HG02938 (cell line): ENCODE data around the gene CFAP210.

Experiments used
- ATAC-seq: cut with Tn5 transposase; IDR thresholded peaks from one replicate; pipeline ENCODE4 v1.9.1; 2021; ENCODE audit warnings: mild to moderate bottlenecking, moderate library complexity; ENCODE audit not compliant: unreplicated experiment

Gene CFAP210, protein sequence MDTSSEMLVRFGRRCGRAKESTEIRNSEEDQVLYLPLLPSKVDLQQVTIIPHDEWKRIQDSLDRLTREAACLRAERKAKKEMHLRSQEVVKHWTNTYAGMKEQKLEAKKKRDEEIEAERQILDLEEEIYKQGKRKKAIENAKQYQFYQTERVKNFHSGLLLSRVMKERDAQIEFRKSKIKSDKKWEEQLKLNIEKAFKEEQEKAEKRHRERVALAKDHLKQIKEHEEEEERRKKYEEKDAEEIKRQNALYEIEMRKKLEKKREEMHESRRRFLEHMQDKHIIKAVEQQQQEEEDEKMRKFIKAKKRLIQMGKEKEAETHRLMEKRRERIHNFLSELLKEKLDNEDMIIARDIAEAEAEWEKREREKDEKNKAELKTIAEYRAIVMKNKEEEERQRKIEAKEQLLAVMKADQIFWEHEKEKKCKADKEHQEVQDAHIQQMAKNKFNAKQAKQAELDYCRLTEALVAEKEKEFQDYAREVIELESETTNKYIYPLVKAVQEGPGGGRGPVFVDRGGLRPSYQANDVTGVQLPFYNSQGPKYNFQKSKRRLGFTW

DNA sequence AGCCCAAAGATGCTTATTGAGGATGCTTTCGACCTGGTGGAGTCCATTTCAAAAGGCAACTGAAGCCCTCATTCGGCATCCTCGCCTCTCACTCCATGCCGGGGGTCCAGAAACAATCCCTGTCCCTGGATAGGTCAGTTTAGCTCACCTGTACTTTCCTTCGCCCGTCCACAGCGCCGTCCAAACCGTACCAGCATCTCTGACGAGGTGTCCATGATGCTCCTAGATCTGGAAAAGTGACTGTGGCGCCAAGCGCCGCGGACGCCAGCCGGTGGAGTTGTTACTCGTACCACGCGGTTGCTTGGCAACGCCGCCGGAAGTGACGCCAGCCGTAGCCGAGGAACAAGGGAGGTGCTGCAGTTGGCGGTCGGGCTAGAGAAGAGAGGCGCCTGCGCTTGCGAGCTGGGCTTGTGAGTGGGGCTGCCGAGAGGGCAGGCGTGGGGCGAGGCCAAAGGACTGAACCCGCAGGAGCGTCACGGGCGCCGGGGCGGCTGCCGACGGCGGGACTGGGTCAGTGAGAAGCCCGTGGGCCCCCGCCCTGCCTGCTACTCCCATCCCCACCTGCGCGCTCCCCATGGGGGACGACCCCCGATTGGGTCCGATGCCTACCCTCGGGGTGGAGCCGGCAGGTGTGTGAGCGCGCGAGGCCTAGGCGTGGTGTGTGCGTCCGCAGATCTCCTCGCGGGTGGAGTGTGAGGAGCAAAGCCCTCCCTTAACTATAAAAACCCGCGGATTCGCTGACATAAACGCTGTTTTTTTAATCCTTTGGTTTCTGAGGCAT lies at the start of gene CFAP210, which contains the start of gene PHOSPHO2:
Gene CFAP210 (minus strand): TSS at position 293 of the 781 bp plus-strand sequence. CDS start 78 bp downstream, at position 215.
Gene PHOSPHO2 (plus strand): TSS at position 357 of the 781 bp plus-strand sequence. CDS start 6,503 bp downstream, outside the sequence.
- peak; percentile 93 for ATAC-seq

DNA sequence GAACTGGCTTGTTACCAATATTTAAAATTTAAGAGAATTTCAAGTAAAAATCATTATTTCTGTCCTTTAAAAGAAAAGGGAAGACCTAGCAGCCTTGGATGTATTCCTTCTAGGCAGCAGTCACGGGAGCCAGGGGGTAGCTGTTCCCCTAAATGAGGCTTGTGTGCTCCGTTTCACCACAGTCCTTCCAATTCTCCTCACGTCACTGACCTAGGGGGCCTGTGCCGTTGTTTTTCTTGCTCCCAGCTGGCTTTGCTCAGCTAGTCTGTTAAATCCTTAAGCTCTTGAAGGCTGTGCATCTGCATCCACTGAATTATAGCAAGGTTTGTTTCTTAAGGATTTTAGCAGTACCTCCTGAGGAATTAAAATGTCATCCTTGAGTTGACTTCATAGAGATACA lies 49.3 kb upstream of the CFAP210 start:
- no peak for ATAC-seq

DNA sequence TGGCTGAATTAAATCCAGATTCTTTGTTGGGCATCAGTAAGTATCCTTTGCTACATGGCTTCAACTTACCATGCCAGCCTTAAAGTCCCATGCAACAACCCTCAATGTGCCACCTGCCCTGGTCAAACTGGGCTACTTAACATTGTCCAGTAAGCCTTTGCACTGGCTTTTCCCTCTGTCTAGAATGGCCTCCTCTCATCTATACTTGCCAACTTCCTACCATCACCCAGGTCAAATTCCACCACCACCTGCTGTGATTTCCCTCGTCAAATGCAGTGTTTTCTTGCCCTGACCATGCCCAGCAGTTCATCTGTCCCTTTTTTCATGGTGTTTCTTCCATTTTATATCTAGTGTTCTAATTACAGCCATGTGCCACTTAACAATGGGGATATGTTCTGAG lies 45.1 kb upstream of the CFAP210 start:
- no peak for ATAC-seq

DNA sequence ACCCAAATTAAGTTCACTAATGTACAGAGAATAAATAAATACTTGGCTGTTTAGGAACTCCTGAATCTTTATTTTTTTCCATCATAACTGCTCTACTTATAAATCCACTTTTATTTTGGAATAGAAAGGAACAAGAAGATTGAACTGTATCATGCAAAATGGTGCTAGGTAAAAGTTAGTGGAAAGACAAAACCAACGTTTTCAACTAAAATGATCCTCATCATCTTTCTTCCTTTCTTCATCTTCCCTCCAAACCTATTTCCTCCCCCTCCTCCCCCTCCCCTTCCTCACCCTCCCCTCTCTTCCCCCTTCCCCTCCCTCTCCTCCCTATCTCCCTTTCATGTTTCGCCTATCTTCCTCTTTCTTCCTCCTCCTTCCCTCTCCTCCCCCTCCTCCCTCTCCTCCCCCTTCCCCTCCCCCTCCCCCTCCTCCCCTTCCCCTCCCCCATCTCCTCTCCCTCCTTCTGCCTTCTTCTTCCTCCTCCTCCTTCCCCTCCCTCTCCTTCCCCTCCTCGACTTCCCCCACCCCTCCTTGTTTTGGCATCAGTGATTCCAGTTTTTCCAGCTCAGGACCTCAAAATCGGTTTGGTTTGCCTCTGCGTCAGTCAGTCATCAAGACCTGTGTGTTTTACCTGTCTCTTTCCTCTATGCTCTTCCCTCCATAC lies 44.5 kb upstream of the CFAP210 start:
- no peak for ATAC-seq

DNA sequence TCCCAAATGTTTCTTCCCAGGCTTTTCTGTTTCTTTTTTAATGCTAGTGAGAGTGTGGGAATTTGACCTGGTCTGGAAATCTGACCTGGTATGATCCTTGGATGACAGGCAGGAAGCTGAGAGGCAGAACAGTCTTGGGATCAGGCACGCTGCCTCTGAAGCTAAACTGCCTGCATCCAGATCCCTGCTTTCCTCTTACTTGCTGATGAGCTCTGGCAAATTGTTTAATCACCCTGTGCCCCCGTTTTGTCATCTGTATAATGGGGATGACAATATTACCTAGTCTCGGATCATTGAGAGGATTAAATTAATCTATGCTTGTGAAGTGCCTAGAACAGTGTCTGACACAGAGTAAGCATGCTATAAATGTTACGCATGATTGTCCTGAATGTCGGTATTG lies 42.7 kb upstream of the CFAP210 start:
- no peak for ATAC-seq

DNA sequence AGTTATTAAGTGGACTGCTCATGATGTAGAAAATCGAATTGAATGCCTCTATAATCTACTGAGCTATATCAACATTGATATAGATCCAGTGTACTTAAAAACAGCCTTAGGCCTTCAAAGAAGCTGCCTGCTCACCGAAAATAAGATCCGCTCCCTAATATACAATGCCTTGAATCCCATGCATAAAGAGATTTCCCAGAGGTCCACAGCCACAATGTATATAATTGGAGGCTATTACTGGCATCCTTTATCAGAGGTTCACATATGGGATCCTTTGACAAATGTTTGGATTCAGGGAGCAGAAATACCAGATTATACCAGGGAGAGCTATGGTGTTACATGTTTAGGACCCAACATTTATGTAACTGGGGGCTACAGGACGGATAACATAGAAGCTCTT lies 41.4 kb upstream of the CFAP210 start:
- no peak for ATAC-seq

DNA sequence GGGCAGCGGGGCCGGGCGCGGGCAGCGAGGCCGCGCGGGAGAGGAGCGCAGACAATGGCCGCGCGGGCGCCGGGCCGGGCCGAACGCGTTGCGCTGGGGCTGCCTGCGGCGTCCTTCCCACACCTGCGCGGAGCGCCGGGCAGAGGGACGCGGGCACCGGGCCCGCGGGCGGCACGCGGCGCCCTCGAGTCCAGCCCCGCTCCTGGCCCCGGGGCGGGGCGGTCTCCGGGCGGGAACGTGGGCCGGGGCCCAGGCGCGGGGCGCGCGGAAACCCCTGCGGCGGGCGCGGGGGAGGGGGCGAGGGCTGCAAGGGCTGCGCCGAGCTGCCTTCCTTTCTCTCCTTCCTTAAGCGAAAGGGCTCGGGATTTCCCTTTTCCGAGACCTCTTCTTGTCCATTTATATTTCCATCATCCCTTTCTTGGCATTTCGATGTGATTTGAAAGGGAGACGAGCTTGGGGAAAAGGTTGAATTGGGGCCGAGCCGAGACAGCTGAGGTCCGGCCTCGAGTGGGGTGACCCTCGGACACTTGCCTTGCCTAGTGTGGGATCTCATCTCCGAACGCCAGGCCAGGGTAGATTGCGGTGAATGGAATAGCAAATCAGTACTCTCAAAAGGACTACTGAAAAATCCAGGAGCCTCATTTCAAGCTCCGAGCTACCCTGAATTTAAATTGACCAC lies 40.1 kb upstream of the CFAP210 start:
- ATAC-seq, result peak; percentile 33

DNA sequence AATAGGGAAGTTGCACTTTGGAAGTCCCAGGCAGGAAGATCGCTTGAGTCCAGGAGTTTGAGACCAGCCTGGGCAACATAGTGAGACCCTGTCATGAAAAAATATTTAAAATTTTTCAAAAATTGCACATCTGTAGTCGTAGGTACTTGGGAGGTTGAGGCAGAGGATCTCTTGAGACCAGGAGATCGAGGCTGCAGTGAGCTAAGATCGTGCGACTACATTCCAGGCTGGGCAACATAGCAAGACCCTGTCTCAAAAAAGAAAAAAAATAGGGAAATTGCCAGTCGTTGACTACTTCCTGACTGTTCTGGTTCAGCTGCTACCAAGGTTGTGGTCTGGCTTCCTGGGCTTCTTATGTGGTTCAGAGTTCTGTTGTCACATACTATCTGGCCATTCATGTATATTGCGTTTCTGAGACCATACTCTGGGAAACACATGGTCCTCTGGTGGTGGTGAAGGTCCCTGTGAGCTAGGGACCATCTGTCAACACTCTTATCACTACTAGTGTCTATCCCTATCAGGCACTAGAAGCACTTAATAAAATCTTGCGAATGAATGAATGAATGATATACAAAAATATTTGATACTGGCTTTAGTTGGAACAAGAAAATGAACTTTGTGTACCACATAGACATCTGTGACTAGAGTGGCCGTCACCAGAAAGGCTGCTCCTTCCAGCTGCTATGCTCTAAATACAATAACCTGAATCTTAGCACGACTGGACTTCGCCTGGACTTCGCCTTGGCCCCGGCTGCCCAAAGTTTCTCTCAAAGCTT lies 38.6 kb upstream of the CFAP210 start:
- no peak for ATAC-seq

DNA sequence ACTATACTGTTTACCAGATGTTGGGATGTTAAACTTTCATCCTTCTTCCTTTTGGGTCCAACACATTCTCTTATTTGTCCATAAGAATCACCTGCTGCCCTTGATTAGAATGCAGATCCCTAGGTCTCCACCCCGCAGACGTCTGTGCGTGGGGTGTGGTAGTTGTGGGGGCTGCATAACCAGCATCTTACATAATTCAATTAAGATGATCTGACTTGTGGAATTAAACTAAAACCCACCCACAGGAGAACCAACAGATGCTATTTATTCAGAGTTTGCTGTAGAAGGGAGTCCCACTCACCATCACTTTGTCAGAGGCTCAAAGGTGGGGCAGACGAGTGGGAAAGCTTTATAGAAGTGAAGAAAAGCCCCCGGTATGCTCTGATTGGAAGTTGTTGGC lies 37.9 kb upstream of the CFAP210 start:
- ATAC-seq, result no peak

DNA sequence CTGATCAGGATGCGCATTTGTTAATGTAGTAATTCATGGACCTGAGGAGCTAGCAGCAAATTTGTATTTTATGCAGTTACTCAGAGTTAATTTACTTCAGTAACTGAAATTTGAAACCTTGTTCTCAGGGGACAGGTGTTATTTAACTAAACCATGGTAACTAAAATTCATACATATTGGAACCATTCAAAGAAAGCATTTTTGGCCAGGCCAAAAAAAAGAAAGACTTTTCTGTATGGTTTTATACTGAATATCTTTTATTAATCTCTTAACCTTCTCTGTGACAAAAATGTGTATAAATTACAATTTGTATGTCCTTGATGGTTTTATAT lies 35.0 kb upstream of the CFAP210 start:
- ATAC-seq, result no peak

DNA sequence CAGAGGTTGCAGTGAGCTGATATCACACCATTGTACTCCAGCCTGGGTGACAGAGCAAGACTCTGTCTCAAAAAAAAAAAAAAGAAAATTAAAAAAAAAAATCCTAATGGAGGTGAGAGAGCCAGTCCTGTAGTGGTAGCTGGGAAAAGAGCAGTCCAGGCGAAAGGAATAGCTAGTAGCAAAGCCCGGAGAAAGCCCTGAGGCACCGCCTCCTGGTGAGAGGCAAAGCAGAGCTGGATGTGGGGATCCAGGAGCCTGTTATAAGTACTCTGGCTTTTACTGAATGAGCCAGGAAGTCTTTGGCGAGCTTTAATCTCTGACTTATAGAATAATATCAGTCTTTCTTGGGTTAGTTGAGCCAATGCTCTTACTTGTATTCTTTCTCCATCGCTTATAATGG lies 32.9 kb upstream of the CFAP210 start:
- no peak for ATAC-seq

DNA sequence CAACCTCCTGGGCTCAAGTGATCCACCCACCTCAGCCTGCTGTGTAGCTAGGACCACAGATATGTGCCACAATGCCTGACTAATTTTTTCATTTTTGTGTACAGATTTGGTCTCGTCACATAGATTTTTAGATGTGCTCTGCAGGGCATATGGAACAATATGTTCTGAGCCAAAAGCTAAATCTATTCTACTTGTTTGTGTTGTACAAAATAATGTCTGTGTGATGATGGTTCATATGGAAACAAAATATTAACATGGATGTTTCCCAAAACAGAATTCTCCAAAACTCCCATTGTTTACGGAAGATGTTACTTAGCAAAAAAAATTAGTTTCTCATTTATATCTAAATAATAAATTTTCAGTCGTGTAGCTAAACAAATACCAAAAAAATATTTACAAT lies 26.8 kb upstream of the CFAP210 start:
- no peak for ATAC-seq

DNA sequence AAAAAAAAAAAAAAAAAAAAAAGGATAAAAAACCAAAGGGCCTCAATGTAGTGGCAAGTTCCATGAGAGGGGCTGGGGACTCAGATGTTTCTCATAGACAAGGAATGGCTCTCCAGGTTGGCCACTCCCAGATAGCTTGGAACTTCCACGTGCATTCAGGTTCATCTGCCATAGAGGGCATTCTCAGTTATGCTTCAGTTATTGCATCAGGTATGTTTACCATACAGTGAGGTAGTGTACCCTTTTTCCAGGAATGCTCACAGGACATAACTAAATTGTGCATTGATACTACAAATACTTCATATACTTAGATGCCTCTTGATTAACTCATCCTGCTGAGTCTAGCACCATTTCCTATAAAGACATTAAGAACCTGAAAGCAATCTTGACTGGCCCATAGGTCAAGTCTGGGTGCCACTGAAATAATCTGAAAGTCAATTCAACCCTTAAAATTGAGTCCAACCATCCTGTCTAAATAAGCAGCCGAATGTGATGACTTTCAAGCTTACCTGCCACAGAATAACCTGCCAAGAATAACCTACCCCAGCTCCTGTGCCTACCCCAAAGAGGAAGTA lies 24.8 kb upstream of the CFAP210 start:
- no peak for ATAC-seq

DNA sequence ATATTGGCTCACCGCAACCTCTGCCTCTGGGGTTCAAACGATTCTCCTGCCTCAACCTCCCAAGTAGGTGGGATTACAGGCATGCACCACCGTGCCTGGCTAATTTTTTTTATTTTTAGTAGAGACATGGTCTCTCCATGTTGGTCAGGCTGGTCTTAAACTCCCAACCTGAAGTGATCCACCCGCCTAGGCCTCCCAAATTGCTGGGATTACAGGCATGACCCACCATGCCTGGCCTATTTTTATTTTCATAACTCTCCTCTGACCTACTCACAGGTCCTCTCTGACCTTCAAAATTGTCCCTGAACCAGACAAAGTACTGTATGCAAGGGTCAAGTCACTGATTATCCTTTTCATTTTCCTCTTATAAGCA lies 23.5 kb upstream of the CFAP210 start:
- ATAC-seq, result no peak

DNA sequence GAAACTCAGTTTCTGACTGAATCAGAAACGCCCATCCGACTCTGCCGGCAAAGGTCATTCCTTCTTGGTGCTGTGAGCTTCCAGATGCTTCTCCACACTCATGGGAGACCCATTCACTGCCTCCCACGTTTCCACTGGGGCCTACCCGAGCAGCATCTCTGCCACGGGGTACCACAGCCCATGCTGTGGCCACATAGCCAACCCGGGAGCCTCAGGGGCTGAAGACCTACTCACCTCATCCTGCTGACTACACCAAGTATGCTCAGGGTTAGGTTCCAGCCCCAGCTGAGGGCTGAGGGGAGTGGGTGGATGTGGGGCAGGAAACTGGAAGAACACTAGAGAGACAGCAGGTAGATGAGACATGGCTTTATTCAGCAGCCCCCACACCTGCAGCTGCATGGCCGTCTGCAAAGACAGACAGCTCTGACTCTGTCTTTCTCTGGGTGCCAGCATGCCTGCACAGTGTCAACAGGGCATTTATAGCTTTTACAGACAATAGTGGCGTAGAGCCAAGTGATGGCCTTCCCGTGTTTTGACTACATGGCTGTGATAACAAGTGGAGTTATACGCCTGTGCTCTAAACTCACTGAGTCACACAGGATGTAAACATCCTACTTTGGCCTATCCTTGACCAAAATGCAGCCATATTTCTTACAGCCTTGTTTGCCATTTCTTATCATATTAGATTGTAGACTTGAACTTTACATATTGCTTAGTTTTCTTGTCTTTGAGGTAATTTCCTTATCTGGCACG lies 22.9 kb upstream of the CFAP210 start:
- no peak for ATAC-seq

DNA sequence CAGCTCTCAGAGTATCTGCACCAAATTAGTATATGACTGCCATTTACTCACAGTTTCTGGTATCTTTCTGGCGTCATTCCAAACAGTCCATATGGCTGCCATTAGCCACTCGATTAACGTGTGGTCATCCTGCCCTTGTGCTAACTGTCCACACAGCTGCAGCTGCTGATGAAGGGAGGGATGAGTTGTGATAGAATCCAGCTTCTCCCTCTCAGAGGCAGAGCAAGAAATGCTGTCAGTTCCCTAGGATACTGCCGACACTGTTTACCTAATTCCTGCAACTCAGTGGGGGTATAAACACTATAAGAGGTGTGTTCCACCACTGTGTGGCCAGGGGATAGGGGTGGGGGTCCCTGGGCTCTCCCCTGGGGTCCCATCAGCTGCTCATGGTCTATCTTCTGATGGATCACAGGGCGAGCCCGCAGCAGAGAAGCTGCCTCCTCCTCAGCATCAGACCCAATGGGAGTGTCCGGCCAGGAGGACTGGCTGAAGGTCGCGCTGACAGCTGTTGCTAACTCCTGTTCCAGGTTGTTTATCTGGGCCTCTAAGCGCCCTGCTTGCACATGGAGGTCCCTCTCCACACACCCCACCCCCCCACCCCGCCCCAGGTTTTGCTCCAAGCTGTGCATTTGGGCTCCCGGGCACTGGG lies 22.2 kb upstream of the CFAP210 start:
- ATAC-seq, result no peak

DNA sequence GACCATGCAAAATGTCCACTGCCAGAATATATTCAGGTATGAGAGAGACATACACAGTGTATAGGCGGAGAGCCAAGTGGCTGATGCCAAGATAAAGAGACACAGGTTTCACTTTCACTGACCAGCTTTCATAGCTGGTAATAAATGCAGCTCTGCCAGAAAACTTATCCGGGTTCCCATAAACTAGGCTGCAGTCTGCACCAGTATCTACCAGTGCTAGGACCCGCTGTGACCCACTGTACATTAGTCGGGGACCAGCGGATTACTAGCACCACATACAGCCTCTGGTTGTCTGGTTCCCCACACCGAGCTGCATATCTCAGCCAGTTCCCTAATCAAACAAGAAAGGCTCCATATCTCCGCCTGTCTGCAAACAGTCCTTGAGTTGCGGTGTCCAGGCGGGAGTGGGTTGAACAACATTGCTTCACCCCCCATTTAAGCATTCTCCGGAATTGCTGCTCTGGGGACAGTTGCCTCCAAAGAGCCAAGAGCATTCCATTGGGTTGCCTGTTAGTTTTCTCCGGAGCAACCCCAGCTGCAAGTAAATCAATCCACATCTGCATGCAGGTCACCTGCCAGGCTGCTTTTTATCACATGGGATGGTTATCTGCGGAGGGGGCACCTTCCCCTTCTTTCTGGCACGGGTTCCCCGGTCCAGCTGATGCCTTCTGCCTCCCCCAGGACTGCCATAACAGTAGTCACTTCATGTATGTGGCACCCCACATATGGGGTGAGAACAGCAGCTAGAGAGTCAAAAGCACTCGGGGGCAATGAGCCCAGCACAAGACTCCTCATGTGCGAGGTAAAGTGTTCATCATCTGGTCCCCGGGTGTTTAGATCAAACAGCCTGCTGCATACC lies 21.4 kb upstream of the CFAP210 start:
- ATAC-seq, result no peak

DNA sequence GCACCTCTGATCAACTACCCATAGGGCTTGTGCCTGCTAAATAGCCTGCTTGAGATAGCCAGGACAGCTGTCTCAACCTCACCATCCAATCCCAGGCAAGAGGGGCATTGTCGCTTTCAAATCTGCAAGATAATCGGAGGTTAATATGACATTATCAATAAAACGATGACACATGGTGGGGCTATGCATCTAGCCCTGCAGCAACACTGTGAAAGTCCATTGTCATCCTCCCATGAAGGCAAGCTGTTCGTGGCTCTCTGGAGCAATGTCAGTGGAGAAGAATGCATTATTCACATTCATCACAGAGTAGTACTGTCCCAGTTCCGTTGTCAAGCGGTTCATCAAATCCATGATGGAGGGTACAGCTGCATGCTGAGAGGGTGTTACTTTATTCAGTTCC lies 20.5 kb upstream of the CFAP210 start:
- ATAC-seq, result no peak
